ENCODE measurements around the gene DDR2.

DNA sequence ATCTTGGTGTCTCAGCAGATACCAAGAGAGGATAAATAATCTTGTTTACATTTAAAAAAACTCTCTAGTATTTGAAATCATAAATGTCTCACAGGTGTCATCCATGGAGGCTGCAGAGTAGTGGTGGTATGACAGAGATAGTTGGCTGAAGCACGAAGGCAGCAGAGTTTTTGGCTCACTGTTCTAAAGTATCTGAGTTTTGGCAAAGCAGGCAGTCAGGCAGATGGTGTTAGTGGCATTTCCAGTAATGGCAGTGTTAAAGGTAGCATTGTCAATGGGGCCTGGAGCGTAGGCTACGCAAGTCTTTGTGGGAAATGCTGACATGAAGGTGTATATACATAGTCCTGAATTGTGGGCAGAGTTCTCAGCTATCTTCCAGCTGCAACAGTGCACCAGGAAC, 89.8 kb downstream of the DDR2 start:
- no peak for TF ChIP-seq EZH2 (IDR thresholded peaks at IDR 0.05; ENCODE audit: borderline replicate concordance, insufficient read depth, low read length, poor library complexity, severe bottlenecking)
- TF ChIP-seq, protein P1, sequence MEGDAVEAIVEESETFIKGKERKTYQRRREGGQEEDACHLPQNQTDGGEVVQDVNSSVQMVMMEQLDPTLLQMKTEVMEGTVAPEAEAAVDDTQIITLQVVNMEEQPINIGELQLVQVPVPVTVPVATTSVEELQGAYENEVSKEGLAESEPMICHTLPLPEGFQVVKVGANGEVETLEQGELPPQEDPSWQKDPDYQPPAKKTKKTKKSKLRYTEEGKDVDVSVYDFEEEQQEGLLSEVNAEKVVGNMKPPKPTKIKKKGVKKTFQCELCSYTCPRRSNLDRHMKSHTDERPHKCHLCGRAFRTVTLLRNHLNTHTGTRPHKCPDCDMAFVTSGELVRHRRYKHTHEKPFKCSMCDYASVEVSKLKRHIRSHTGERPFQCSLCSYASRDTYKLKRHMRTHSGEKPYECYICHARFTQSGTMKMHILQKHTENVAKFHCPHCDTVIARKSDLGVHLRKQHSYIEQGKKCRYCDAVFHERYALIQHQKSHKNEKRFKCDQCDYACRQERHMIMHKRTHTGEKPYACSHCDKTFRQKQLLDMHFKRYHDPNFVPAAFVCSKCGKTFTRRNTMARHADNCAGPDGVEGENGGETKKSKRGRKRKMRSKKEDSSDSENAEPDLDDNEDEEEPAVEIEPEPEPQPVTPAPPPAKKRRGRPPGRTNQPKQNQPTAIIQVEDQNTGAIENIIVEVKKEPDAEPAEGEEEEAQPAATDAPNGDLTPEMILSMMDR (IDR thresholded peaks at IDR 0.05; ENCODE audit: poor library complexity, severe bottlenecking) = no peak
- TF ChIP-seq, protein P2, sequence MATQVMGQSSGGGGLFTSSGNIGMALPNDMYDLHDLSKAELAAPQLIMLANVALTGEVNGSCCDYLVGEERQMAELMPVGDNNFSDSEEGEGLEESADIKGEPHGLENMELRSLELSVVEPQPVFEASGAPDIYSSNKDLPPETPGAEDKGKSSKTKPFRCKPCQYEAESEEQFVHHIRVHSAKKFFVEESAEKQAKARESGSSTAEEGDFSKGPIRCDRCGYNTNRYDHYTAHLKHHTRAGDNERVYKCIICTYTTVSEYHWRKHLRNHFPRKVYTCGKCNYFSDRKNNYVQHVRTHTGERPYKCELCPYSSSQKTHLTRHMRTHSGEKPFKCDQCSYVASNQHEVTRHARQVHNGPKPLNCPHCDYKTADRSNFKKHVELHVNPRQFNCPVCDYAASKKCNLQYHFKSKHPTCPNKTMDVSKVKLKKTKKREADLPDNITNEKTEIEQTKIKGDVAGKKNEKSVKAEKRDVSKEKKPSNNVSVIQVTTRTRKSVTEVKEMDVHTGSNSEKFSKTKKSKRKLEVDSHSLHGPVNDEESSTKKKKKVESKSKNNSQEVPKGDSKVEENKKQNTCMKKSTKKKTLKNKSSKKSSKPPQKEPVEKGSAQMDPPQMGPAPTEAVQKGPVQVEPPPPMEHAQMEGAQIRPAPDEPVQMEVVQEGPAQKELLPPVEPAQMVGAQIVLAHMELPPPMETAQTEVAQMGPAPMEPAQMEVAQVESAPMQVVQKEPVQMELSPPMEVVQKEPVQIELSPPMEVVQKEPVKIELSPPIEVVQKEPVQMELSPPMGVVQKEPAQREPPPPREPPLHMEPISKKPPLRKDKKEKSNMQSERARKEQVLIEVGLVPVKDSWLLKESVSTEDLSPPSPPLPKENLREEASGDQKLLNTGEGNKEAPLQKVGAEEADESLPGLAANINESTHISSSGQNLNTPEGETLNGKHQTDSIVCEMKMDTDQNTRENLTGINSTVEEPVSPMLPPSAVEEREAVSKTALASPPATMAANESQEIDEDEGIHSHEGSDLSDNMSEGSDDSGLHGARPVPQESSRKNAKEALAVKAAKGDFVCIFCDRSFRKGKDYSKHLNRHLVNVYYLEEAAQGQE (IDR thresholded peaks at IDR 0.05; ENCODE audit: borderline replicate concordance) = no peak
